ENCODE results near the gene BAAT.
A peak's percentile ranks its signal among the peaks of the same experiment; 100 is the strongest.

Gene BAAT

DNA sequence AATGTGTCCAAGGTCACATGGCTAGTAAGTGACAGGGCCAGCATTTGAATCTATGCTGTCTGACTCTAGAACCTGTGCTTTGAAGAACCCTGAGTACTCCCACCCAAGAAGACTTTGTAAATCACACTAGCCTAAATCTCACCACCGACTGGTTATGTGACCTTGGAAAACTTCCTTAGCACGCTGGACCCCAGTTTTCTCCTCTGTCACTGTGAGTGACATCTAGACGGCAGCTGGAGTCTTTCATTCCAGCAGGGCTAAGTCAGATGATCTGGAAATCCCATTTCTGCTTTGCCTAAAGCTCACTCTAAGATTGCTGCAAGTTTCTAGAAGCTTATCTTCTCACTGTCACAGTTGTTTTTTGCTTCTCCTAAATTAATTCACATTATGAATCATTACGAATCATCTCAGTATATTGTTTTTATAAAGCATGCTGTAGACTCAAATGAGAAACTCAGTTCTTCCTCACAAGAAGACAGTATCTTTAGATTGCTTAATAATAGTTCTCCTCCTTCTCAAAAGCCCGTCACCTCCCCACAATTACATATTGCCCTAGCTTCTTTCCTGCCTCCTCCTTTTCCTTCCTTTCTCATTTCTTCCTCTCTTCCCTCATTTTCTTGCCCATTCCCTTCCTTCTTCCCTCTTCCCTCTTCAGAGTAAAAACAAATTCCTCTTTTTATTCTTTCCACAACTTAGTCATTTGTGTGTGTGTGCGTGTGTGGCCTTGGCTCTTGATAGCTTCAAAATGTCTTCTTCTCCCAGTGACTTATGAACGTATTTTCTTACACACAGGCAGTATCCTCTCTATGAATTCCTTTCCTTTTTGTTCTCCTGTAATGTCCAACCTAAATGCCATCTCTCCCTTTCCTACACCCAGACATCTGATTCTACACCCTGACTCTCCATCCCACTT lies 34.0 kb upstream of the BAAT start:
- Histone ChIP-seq H3K36me3 (peaks cover 9% of the 10 kb centered on the region; the same call in 1 of the 2 replicates), H3K4me3 (no peak overlapping the region), H3K27ac (no peak overlapping the region), H3K4me2 (no peak overlapping the region), H3K9me3 (peaks cover 13% of the 10 kb centered on the region; the same call in 1 of the 2 replicates), H3K4me1 (peaks cover 11% of the 10 kb centered on the region), H4K20me1 (peaks cover 13% of the 10 kb centered on the region; the same call in 1 of the 2 replicates), H3K9ac (no peak overlapping the region), H3K27me3 (no peaks in the 10 kb centered on the region)
- no peak for TF ChIP-seq Cebpa-rat (IDR thresholded peaks at IDR 0.05)

DNA sequence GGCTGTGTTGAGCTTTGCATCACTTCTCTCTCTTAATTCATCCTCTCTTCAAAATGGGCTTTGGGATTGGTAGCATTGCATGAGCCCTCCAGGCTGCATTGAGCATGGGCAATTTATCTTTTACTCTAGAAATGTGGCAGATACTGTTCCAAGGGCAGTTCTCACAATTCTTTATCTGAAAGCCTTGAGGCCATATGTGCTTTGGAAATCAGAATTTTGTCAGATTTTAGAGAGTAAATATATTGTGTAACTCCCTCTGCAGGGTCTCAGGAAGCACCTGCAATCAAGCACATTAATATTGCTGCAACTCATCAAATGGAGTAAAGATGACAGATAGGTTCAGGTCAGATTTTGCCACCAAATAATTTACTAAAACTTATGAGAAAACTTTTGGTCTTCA lies 33.2 kb upstream of the BAAT start:
- Histone ChIP-seq H3K36me3 (peaks cover 15% of the 10 kb centered on the region; the same call in 1 of the 2 replicates), H3K9ac (no peak overlapping the region)

DNA sequence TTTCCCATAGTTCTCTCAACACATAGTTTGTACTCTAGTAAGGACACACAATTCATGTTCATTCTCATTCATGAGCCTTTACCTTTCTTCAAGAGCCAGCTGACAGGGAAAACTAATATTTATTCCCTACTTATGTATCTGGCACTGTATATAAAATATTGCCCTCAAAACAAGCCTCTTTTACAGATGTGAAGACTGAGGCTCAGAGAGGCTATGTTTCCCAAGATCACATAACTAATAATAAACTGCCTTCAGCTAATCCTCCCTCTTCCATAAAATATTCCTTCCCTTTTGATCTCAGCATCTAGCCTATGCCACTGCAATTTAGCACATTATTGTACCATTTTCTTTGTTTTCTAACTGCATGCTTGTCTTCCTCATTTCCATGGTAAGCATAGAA lies 32.6 kb upstream of the BAAT start:
- no peaks in the 10 kb centered on the region for H3K27me3 ChIP-seq
- H3K9ac ChIP-seq: no peak overlapping the region
- no peak overlapping the region for H3K27ac ChIP-seq
- H4K20me1 ChIP-seq: peaks cover 13% of the 10 kb centered on the region; the same call in 1 of the 2 replicates
- peaks cover 27% of the 10 kb centered on the region for H3K9me3 ChIP-seq
- H3K36me3 ChIP-seq: peaks cover 19% of the 10 kb centered on the region; the same call in 1 of the 2 replicates
- peak overlapping the region; percentile 32 for H3K4me2 ChIP-seq
- H3K4me1 ChIP-seq: peaks cover 11% of the 10 kb centered on the region
- H3K4me3 ChIP-seq: no peak overlapping the region
- no peak for TF ChIP-seq Cebpa-rat (IDR thresholded peaks at IDR 0.05)

More for the DNA sequence above, 33.2 kb upstream of the BAAT start:
- Histone ChIP-seq H3K4me2 (peak overlapping the region; percentile 32), H4K20me1 (peaks cover 13% of the 10 kb centered on the region; the same call in 1 of the 2 replicates), H3K4me1 (peaks cover 11% of the 10 kb centered on the region), H3K27me3 (no peaks in the 10 kb centered on the region), H3K4me3 (no peak overlapping the region), H3K9me3 (peaks cover 21% of the 10 kb centered on the region), H3K27ac (no peak overlapping the region)
- no peak for TF ChIP-seq Cebpa-rat (IDR thresholded peaks at IDR 0.05)

DNA sequence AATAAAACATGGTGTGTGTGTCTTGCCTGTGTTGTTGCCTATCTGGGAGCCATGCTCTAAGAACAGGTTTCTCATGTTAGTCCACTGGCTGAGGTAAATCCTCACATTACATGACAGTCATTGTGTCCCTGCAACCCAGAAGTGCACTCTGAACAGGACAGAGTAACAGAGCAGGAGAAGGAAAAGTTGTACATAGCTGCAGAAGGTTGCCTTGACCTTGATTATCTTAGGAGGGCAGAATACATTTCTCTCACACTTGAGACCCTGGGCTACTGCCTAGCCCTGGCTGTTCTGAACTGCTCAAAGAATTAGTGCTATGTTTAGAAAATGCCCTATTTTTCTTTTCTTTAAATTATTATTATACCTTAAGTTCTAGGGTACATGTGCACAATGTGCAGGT lies 30.8 kb upstream of the BAAT start:
- H3K4me2 ChIP-seq: no peak overlapping the region
- peaks cover 12% of the 10 kb centered on the region for H3K4me1 ChIP-seq
- no peak overlapping the region for H3K4me3 ChIP-seq
- H3K27me3 ChIP-seq: no peaks in the 10 kb centered on the region
- peaks cover 26% of the 10 kb centered on the region for H3K36me3 ChIP-seq
- H3K9me3 ChIP-seq: peaks cover 45% of the 10 kb centered on the region
- no peak overlapping the region for H3K9ac ChIP-seq
- H4K20me1 ChIP-seq: peaks cover 13% of the 10 kb centered on the region; the same call in 1 of the 2 replicates
- no peak for TF ChIP-seq Cebpa-rat (IDR thresholded peaks at IDR 0.05)
- H3K27ac ChIP-seq: no peak overlapping the region

DNA sequence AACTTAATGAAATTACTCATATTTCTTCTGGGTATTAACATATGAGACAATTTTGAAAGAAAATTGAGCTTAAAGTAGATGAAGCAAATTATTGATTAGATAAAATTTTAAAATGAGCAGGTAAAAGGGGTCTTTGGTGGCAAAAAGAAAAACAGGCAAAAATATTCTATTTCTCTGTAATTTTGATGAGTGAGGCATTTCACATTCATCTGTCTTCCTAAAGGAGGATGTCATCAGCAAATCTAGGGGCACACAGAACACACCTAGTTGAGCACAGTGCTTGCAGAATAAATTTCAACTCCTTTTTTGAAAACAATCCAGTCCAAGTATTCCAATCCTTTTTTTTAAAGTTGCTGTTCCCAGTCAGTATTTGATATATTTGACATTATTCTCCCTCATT lies 30.0 kb upstream of the BAAT start:
- H3K4me3 ChIP-seq: no peak overlapping the region
- peaks cover 33% of the 10 kb centered on the region for H3K36me3 ChIP-seq
- peaks cover 13% of the 10 kb centered on the region; the same call in 1 of the 2 replicates for H4K20me1 ChIP-seq
- no peak overlapping the region for H3K27ac ChIP-seq
- H3K4me1 ChIP-seq: peaks cover 15% of the 10 kb centered on the region
- peaks cover 53% of the 10 kb centered on the region for H3K9me3 ChIP-seq
- H3K4me2 ChIP-seq: no peak overlapping the region
- no peaks in the 10 kb centered on the region for H3K27me3 ChIP-seq
- TF ChIP-seq Cebpa-rat (IDR thresholded peaks at IDR 0.05): no peak
- H3K9ac ChIP-seq: no peak overlapping the region

DNA sequence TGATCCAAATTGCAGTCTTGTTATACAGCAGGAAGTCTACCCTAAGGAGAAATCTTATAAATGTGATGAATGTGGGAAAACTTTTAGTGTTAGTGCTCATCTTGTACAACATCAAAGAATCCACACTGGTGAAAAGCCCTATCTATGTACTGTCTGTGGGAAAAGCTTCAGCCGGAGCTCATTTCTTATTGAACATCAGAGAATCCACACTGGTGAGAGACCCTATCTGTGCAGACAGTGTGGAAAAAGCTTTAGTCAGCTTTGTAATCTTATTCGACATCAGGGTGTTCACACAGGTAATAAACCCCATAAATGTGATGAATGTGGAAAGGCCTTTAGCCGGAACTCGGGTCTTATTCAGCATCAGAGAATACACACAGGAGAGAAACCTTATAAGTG lies 24.3 kb upstream of the BAAT start:
- no peak overlapping the region for H3K4me2 ChIP-seq
- H3K27me3 ChIP-seq: no peaks in the 10 kb centered on the region
- H3K9ac ChIP-seq: no peak overlapping the region
- peaks cover 4% of the 10 kb centered on the region; the same call in 1 of the 2 replicates for H3K4me1 ChIP-seq
- TF ChIP-seq Cebpa-rat (IDR thresholded peaks at IDR 0.05): no peak
- H3K4me3 ChIP-seq: no peak overlapping the region; the same call in 1 of the 2 replicates
- peaks cover 79% of the 10 kb centered on the region for H3K36me3 ChIP-seq
- no peaks in the 10 kb centered on the region for H4K20me1 ChIP-seq
- H3K27ac ChIP-seq: no peak overlapping the region
- H3K9me3 ChIP-seq: peaks cover 93% of the 10 kb centered on the region

DNA sequence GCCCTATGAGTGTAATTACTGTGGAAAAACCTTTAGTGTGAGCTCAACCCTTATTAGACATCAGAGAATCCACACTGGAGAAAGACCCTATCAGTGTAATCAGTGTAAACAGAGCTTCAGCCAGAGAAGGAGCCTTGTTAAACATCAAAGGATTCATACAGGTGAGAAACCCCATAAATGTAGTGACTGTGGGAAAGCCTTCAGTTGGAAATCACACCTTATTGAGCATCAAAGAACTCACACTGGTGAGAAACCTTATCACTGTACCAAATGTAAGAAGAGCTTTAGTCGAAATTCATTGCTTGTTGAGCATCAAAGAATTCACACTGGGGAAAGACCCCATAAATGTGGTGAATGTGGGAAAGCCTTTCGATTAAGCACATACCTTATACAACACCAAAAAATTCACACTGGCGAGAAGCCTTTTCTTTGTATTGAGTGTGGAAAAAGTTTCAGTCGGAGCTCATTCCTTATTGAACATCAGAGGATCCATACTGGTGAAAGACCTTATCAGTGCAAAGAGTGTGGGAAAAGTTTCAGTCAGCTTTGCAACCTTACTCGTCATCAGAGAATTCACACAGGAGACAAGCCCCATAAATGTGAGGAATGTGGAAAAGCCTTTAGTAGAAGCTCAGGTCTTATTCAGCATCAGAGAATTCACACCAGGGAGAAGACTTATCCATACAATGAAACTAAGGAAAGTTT lies 23.7 kb upstream of the BAAT start:
- H3K9me3 ChIP-seq: peaks cover 95% of the 10 kb centered on the region
- H3K36me3 ChIP-seq: peaks cover 82% of the 10 kb centered on the region
- no peaks in the 10 kb centered on the region for H4K20me1 ChIP-seq
- H3K4me3 ChIP-seq: peak overlapping the region; percentile 7
- H3K9ac ChIP-seq: no peak overlapping the region
- no peaks in the 10 kb centered on the region for H3K27me3 ChIP-seq
- no peak for TF ChIP-seq Cebpa-rat (IDR thresholded peaks at IDR 0.05)
- H3K4me1 ChIP-seq: peaks cover 4% of the 10 kb centered on the region; the same call in 1 of the 2 replicates
- no peak overlapping the region for H3K4me2 ChIP-seq
- H3K27ac ChIP-seq: no peak overlapping the region

DNA sequence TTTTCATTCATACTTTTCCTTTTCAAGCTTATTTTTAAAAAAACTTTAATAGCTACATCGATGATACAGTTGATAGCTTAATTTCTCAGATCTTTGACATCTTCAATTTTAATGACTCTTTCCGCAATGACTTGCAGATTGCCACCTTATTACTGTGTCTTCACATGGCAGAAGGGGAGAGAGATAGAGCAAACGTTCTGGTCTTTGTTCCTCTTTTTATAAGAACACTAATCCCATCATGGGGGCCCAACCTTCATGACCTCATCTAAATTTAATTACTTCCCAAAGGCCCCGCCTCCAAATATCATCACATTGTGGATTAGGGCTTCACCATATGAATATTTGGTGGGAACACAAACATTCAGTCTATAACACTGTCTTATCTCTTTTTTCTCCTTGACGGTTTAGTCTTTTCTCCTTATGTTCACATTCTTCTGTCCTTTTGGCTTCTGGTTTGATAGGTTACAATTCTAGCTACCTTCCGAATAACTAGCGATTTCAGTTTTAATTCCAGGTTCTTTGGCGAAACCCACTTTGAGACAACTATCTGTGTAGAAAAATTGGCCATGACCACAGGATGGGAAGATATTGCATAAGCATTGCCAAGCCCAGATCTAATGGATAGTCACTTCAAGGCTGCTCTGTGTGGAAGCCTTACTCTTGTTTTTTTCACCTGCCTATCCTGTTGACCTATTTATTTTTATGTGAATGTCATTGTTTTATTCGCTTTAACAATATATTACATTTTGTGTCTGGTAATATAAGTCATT lies 18.9 kb upstream of the BAAT start:
- Histone ChIP-seq H3K27me3 (no peaks in the 10 kb centered on the region), H3K4me1 (peaks cover 17% of the 10 kb centered on the region), H3K4me3 (no peak overlapping the region), H3K4me2 (no peak overlapping the region), H3K27ac (no peak overlapping the region), H3K9me3 (peaks cover 68% of the 10 kb centered on the region), H4K20me1 (no peaks in the 10 kb centered on the region), H3K9ac (no peak overlapping the region), H3K36me3 (peaks cover 84% of the 10 kb centered on the region)
- TF ChIP-seq Cebpa-rat (IDR thresholded peaks at IDR 0.05): no peak

DNA sequence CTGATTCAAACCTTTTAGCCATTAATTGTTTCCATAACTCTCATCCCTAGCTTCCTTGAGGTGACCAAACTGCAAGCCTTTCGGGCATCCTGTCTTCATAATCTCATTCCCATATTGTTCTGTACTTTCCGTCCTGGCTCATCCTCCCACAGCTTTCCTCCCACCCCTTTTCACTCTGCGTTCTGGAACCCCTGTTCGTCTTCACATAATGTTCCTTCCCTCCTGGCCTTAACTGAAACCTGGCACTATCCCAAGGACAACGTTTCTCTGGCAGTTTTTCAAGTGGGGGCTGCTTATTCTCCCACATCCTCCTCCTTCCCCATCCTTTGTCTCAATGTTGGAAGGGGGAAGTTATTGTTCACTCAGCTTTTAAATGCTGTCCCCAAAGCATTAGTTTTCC lies 15.3 kb upstream of the BAAT start:
- peaks cover 34% of the 10 kb centered on the region for H3K4me1 ChIP-seq
- H4K20me1 ChIP-seq: no peaks in the 10 kb centered on the region
- H3K4me3 ChIP-seq: peak overlapping the region; percentile 88
- TF ChIP-seq Cebpa-rat (IDR thresholded peaks at IDR 0.05): no peak
- H3K9ac ChIP-seq: peak overlapping the region; percentile 95; the same call in 1 of the 2 replicates
- peak overlapping the region; percentile 87 for H3K4me2 ChIP-seq
- peaks cover 67% of the 10 kb centered on the region for H3K36me3 ChIP-seq
- peaks cover 46% of the 10 kb centered on the region for H3K9me3 ChIP-seq
- H3K27ac ChIP-seq: no peak overlapping the region
- no peaks in the 10 kb centered on the region for H3K27me3 ChIP-seq
